HG02840 (cell line): ENCODE data around the gene MCOLN3.

ENCODE experiments used
- ATAC-seq: cut with Tn5 transposase; IDR thresholded peaks from one replicate; pipeline ENCODE4 v1.9.1; 2021; ENCODE audit warnings: mild to moderate bottlenecking, moderate library complexity, moderate number of reproducible peaks; ENCODE audit not compliant: unreplicated experiment, low FRiP score

MCOLN3 gene, protein sequence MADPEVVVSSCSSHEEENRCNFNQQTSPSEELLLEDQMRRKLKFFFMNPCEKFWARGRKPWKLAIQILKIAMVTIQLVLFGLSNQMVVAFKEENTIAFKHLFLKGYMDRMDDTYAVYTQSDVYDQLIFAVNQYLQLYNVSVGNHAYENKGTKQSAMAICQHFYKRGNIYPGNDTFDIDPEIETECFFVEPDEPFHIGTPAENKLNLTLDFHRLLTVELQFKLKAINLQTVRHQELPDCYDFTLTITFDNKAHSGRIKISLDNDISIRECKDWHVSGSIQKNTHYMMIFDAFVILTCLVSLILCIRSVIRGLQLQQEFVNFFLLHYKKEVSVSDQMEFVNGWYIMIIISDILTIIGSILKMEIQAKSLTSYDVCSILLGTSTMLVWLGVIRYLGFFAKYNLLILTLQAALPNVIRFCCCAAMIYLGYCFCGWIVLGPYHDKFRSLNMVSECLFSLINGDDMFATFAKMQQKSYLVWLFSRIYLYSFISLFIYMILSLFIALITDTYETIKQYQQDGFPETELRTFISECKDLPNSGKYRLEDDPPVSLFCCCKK

DNA sequence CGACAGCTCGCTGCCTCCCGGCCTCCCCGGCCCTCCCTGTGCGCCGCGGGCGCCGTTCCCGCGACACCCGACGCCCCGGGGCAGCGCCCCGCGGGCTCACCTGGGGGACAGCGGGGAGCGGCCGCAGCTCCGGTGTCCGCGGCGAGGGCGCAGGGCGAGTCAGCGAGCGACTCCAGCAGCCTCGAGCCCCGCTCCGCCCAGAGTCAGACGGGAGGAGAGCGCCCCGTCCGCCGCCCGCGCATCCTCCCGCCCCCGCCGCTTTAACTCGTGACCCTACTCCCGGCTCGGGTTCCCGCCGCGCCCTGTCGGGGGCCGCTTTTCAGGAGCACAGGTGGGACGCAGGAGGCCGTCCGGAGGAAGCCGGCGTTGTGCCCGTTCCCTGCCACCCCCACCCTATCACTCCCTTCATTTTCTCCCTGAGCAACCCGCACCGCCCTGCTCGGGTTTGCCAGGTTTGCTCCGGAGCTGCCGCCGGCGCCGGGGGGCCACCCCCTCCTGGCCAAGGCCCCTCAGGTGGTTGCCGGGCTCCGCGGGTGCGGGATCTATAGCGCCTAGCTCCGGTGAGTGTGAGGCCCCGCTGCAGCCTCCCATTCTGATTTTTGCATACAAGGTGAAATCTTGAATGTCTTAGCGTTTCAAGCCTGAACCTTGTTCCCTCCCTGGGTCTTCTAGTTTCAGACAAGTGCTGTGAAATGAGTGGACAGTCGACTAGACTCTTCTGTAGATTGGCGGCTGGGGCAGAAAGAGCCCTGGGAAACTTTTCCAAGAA is at the start of gene MCOLN3:
Gene MCOLN3, minus strand, starts transcription at position 205 of the 769 bp plus-strand sequence. CDS start 3,140 bp downstream, outside the sequence.
- peak; percentile 62 for ATAC-seq

DNA sequence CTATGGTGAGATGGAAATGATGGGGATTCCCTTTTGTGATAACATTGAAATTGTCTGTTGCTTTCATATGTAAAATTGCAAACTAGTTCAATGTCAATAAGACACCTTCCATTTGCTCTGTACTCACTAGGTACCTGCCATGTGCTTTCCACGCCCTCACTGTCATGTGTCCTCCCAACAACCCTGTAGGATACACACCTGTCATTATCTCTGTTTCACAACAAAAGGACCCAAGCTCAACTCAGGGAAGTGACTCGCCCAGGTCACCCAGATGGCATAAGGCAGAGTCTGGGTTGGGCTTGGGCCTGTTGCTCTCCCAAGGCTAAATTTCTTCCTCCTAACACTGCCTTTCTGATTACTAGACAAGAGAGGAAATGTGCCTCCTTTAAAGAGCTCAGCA is 45.3 kb upstream of the MCOLN3 start:
- ATAC-seq = no peak

DNA sequence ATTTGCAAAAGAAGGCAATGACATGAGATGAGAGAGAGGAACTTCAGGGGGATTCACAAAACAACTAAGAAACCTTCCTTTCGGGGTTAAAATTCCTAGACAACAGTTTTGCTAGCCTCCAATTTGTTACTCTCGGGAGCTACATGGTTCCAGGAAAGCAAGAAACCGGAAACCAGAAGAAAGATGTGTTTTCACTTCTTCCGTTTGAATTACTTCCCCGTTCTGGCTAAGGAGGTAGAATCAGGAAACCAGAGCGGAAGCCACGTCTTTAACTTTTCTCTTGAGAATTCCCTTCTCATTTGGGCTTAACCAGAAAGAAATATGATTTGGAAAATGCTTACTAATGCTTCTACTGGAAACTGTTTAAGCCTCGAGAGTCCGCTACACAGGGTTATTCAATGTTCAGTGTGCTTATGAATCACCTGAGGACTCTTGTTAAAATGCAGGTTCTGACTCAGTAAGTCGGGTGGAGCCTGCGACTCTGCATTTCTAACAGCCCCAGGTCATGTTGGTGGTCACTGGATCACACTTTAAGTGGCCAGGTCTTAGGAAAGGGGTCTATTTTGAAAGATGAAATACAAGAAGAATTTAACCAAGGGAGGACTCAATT is 43.5 kb upstream of the MCOLN3 start:
- no peak for ATAC-seq

DNA sequence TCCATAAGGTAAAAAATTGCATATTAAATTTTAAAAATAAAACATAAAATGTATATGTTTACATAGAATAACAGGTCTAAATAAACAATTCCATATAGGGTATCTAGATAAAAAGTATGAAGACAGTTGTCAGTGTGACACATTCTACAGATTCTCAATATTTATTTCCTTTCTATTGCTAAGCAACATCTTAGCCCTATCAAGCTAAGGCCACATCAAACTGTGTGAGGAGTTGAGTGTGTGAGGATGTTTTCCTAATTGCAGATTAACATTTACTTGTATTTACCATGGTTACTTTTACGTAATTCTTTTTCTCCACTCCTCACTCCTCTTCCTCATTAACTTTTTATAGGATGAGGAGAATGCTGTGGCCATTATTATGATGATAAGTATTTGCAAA is 41.9 kb upstream of the MCOLN3 start:
- ATAC-seq = no peak

DNA sequence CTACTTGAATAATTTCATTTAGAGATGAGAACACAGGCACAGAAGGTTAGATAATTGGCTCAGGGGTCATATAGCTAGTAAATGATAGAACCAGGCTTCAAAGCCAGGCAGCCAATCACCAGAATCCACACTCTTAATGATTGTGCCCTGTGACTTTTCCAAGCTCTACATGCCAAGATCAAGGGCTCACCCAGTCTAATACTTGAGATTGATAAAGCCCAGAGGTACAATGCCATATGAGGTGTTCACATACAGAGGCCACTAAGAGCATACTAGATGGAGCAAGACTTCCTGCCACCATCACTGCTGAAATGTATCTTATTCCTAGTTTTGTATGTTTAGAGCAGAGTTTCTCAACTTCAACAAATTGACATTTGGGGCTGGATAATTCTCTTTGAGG is 40.9 kb upstream of the MCOLN3 start:
- ATAC-seq = no peak

DNA sequence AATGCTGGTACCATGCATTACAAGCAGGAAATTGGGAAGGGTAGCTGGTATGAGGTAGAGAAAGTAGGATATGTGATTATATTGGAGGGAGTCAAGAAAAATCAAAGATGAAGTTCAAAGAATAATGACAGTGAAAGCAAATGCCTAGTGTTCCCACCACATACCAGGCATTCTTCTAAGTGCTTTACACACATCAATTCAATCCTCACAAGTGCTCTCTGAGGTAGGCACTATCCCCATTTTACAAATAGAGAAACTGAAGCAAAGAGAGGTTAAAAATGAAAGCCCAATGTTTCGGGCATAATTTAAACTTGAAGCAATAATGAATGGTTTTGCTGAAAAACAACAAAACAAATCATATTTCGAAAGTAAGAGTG is 40.1 kb upstream of the MCOLN3 start:
- no peak for ATAC-seq

DNA sequence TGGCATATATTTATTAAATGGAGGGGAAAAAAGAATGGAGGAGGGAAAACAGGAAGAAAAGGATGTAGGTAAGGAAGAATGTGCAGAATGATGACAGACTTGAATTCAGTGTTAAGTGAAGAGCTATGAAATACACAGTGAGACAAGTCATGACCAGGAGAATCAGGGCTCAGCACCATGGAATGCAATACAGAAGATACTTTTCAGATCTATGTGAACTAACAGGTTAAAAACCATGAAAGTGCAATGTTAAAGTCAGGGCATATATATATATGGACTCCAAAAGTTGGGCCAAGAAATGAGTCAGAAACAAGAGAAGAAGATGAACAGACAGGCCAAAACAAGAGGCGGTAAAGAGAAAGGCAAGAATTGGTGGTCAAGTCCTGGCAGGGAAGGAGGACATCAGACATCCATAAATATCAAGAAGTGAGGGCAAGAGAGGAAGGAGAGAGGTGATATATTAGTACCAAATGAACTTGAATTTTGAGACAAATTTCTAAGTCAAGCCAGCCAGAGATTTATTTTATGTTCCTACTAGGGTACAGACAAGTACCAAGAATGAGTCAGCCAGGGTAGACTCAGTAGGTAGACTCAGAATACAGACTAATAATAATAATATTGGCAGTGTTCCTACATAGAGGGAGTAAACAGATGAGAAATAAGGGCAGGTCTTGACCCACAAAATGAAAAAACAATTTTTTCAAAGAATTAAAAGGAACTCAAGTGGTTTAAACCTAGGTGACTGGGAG is 39.5 kb upstream of the MCOLN3 start:
- ATAC-seq = no peak

DNA sequence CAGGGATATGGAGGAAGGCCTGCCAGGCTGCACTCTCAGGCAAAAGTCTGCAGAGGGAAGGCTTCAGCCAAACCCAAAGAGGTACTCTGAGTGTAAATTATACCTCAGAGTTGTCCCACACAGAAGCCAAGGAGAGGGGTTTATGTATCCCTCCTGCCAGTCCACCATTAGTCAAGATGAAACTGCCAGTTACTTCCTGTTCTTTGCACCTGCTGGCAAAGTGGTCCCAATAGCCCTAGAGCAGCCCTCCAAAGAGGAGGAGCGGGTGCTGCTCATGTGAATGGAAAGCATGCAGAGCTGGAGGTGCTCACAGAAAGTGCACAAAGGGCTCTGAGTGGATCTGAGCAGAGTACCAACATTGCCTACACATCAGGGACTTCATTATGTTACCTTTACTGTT is 37.1 kb upstream of the MCOLN3 start:
- no peak for ATAC-seq

DNA sequence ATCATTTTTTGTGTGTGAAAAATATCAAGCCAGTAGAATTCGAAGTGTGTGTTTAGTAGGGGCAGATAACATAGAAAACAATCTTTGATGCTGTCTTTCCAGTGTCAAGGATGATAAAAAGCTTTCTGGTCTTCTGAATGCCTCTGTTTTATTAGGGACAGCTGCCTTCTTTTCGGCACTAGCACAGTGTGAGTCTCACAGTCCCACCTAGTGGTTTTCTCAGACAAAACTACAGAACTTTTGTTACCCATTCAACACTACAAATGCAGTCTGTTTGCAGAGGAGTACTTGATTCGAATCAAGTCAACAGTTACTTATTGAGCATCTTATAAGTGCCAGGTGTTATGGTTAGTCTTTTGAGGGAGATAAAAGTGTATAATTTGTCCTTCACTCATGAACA is 30.6 kb upstream of the MCOLN3 start:
- no peak for ATAC-seq

DNA sequence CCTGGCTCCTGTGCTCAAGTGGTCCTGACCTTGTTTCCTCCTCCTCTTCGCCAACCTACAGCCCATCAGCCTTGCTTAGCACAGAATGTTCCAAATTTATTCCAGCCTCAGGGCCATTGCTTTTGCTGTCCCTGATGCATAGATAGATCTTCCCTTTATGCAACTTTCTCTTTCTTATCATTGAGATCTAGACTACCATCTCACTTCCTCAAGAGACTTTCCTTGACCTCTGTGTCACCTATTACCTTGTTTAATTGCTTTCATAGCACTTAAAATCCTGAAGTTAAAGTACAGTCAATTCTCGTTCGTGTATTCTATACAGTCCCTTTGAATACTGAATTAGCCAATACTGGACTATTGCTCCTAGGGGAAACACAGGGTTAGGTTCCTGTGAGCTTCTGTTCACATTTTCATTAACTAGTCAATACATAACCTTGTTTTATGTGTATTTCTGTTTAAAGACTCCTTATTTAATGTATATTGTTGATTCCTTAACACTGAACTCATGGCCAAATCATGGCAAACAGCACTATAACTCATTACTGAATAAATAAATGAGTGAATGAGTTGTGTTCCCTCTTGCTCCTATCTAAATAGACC is 26.2 kb upstream of the MCOLN3 start:
- no peak for ATAC-seq

DNA sequence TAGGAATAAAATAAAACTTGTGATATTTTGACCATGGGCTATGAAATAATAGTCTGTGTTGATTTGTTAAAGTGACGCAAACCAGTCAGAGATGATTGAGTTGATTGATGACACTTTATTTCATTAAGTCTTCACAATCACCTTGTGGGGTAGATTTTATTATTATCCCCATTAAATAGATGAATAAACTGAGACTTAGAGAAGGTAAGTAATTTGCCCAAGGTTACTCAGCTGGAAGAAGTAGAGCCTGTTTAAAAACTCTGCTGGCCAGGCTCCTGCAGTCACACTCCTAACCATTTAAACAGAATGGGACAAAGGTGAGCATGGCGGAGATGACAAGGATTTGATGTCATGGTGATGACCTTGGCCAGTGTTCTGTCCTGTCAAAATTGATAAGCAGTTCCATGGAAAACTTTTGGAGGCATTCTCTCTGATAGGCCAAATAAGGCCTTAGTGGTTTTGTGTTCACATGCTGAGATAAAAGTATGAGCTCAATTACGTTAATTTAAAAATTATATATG is 22.7 kb upstream of the MCOLN3 start:
- ATAC-seq = no peak

DNA sequence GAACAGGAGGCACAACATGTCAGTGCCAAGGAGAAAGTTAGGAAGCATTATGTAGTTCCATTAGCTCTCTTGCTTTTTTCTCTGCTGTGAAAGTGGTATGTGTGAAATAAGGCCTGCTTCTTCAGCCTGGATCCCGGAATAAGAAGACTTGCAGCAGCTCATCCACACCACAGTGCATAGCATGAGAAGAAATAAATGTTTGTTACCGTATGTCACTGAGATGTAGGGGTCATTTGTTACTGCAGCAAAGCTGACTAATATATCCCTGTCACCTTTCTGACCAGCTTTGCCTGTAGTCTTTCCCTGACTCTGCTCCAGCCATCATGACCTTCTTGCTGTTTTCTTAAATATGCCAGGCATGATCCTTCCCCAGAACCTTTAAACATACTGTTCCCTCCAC is 20.5 kb upstream of the MCOLN3 start:
- ATAC-seq = no peak

DNA sequence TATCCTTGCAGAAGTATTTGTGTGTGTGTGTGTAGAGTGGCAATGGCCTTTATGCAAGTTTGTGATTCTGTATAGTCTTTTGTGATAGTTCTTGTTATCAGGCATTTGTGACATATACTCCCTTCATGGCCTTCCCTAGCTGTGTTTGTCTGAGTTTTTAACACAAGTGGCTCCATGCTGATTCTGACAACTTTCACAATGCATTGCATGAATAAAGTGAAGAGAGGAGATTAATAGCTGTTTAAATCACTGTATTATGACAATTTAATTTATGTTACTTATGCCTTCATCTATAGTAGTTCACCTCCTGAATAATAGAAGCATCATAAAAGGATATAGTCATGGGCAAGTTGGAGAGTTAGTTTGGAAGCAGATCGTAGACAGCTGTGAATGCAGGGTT is 17.2 kb upstream of the MCOLN3 start:
- no peak for ATAC-seq

DNA sequence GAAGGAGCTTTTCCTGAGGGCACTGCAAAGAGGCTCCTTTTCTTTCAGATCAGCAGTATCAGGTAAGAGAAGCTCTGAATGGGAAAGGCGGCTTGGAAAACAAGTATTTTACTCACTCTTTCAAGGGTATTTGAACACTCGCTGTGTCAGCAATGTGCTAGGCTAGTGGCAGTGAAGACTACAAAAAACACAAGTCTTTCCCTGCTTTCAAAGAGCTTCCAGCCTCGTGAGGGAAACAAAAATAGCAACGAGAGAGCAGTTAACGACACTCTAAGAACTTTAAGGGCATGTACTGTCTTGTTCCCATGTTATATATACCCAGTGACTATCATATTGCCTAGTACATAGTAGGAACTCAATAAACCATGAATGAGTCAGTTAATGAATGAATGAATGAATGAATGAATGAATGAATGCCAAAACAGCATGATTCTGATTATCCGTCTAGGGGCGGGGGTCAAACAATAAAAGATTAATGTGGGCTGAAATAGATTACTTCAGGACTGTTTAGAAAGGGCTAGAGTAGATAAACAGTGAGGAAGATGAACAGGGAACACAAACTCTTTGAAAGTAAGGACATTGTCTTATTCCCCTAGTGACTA is 14.2 kb upstream of the MCOLN3 start:
- peak; percentile 3 for ATAC-seq

DNA sequence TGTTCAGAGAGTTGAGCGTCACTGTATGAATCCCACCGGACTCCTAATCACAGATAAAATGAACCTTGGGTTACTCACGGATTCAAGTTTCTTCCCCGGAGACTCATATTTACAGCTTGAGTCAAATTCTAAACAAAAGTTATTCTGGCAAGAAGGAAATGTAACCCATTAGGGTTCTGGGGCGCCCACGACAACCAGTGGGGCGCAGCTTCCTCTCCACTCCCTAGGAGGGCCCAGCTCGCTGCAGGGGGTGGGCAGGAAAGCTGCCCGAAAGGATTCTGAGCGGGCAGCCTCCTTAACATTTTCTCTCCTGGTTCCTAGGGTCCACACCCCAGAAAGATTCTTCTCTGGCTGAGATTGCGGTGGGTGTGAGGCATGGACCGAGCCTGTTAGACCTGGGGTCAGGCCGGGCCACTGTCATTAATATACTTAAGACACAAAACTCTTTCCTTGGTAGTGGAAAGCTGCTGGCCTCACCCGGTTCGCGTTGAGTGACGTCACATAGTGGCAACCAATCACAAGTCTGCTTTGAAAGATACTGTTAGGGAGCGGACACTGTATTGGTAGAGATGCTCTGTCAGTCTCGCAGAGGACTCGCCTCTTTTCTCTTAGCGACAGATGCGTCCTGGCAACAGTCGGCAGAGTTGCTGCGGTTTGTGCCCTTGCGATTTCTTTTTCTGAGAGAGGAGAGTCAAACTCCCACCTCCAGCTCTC is 13.6 kb upstream of the MCOLN3 start:
- peak; percentile 100 for ATAC-seq

DNA sequence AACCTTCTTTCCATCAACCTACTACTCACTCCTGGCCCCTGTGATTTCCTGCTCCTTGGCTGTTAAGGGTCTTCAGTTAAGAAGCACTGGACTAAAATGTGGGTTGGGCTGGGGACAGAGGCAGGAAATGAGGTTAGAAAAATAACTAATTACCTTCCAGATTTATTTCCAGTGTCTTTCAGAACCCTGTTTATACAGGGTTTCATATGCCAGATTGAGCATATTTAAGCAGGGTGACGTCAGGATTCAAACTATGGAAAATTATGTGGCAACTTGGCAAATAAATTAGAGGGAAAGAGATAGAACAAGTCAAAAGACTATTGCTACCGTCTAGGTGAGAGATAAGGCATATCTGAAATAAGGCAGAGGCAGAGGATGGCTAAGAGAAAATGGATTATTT is 11.7 kb upstream of the MCOLN3 start:
- no peak for ATAC-seq

DNA sequence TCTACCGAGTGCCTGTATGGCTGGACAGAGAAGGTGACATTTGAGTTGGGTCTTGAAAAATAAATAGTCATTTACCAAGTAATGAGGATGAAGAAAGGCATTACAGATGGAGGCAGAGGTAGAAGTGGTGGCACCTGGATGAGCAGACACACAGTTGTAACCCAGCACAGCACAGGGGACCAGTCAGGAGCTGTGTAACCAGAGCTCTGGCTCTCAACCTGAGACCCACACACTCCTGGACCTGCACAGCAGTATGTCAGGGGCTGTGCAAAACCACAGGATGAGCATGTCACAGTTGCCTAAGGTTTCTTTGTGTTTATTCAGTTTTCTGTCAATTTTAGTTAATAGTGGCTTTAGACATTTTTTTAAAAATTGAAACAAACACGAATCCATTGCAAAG is 11.3 kb upstream of the MCOLN3 start:
- no peak for ATAC-seq

DNA sequence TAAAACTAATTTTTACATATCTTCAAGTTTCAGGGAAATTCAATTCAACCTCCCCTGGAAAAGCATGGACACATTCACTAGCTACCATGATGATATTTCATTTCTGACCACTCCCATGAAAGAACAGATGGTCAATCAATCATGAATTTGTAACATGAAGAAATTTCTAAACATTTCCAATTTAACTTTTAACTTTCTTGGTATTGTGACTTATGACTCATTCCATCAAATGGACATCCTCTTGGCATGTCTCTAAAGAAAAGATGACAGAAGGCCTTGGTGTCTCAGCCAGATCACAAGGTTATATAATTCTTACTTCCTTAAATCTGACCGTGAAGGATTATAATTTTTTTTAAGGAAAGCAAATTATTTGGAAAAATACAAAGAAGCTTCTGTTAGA is 10.5 kb upstream of the MCOLN3 start:
- no peak for ATAC-seq

DNA sequence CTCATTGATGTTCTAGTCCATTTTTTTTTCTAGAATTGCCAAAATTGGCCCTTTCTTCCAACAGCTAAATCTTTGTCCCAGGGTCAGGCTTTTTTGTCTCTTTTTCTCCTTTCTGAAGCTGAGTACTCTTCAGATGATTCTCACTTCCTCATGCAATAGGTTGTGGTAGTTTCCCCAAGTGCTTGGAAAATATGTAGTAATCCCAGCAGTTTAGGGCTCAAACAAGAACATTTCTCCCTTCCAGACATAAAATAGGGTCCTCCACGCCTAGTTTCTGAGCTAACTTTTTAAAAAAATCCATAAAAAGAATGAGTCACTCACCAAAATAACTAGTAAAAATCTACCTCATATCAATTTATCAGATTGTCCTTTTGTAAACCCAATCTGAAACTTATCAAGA is 10.0 kb upstream of the MCOLN3 start:
- ATAC-seq = no peak
